ENCODE data around the gene GASK1A.

DNA sequence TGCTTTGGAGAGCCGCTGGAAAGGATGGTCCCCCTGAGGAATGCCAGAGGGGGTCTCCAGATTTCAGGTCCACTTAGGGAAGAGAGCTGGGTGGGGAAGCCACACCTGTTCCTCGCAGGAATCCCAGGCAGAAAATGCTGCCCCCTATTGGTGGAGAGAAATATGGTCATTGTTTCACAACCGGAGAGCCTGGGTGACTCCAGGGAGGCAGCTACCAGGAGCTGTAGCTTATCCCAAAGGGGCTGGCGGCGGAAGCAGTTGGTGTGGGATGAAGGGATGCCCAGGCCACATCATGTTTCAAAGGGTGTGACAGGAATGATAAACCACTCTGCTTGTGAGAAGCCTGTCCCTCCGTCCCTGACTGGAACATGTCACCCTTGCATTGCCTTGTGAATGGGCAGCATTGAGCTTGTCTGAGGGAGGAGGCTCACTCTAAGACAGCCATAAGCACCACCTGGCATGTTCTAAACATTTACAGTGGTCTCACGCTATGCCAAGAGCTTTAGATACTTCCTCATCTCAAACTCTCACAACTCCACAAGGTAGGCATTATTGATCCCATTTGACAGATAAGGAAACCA lies 92.3 kb downstream of the GASK1A start:
- TF ChIP-seq, protein P1, sequence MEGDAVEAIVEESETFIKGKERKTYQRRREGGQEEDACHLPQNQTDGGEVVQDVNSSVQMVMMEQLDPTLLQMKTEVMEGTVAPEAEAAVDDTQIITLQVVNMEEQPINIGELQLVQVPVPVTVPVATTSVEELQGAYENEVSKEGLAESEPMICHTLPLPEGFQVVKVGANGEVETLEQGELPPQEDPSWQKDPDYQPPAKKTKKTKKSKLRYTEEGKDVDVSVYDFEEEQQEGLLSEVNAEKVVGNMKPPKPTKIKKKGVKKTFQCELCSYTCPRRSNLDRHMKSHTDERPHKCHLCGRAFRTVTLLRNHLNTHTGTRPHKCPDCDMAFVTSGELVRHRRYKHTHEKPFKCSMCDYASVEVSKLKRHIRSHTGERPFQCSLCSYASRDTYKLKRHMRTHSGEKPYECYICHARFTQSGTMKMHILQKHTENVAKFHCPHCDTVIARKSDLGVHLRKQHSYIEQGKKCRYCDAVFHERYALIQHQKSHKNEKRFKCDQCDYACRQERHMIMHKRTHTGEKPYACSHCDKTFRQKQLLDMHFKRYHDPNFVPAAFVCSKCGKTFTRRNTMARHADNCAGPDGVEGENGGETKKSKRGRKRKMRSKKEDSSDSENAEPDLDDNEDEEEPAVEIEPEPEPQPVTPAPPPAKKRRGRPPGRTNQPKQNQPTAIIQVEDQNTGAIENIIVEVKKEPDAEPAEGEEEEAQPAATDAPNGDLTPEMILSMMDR (IDR thresholded peaks at IDR 0.05) = no peak
- TF ChIP-seq POLR2A (IDR thresholded peaks at IDR 0.05) = no peak
- no peak for TF ChIP-seq POLR2AphosphoS5 (IDR thresholded peaks at IDR 0.05; ENCODE audit: insufficient read depth in 1 of 2, low read depth in 1 of 2)

Measured in vagina (tissue), 2 donors.